ENCODE measurements around the gene CCDC74A.
"Not testable (repeated sequence)": the region's sequence is repeated elsewhere in the genome, so short reads cannot be mapped to it uniquely, and the experiment has no call there.

The CCDC74A gene

DNA sequence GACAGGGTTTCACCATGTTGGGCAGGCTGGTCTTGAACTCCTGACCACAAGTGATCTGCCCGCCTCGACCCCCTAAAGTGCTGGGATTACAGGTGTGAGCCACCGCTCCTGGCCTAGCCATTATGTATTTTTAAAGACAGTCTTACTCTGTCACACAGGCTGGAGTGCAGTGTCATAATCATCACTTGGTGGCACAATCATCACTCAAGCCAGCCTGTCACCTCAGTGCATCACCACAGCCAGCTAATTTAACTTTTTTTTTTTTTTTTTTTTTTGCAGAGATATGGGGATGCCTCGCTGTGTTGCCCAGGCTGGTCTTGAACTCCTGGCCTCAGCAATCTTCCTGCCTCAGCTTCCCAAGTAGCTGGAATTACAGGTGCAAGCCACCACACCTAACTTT is 24.1 kb upstream of the CCDC74A start:
- DNase-seq: not testable (repeated sequence)

DNA sequence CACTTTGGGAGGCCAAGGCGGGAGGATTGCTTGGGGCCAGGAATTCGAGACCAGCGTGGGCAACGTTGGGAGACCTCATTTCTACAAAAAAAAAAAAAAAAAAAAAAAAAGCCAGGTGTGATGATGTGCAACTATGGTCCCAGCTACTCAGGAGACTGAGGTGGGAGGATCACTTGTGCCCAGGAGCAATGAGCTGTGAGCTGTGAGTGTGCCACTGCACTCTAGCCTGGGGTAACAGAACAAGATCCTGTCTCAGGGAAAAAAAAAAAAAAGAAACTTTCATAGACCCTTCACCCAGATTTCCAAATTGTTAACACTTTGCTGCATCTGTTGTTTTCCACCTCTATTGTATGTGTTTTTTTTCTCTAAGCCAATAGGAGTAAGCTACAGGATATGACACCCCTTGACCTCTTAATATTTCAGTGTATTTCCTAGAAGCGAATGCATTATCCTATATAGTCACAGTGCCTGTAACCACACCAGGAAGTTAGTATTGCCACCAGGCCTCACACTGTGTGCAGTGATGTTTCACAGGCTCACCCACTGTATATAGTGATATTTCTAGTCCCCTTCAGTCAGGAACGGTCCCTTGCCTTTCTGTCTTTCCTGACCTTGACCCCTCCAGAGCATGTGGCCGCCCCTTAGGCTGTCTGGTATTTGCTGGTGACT is 23.5 kb upstream of the CCDC74A start:
- not testable (repeated sequence) for DNase-seq

DNA sequence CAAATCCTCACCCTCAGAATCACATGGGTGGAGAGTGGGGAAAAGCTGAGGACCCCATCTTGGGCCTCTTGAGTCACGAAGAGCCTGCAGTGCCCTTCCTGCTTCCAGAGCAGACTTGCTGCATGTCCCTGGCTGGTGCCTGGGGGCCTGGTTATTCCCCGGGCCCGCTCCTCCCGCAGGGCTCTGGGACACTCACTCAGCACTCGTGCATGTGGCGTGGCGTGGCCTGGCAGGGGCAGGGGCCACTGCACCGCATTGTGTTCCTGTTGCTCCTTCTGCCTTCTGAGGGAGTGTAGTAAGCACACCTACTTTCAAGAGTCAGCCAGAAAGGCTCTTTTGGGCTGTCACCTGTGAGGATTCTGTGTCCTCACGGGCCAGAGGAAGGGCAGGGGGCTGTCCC is 18.1 kb upstream of the CCDC74A start:
- no peak for DNase-seq

DNA sequence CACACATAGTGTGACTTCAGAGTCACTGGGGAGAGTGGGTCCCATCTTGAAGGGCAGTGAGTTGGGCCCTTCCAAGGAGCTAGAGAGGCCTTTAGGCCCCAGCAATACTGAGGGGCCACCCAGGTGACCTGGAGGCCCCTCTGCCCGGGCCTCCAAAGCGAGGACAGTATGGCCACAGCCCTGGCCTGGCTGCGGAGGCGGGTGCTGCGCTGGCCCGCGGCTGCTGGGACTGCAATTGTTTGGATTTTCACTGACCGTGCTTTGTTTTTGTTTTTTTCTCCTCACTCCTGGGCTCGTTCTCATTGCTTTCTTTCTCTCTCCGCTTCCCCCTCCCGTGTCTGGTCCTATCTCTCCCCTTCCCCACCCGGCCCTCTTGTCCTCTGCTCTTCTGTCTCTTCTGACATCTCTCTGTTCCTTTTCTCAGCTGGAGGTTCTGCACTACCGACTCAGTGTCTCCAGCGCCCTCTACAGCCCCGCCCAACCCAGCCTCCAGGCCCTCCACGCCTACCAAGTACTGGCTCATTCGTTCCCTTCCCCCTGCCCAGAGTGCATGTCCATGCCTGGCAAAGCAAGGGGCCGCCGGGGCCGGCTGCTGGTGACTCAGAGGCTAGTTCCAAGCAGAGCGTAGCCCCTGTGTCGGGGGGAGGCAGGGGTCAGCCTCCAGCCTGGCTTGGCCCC is 16.3 kb upstream of the CCDC74A start:
- not testable (repeated sequence) for DNase-seq

DNA sequence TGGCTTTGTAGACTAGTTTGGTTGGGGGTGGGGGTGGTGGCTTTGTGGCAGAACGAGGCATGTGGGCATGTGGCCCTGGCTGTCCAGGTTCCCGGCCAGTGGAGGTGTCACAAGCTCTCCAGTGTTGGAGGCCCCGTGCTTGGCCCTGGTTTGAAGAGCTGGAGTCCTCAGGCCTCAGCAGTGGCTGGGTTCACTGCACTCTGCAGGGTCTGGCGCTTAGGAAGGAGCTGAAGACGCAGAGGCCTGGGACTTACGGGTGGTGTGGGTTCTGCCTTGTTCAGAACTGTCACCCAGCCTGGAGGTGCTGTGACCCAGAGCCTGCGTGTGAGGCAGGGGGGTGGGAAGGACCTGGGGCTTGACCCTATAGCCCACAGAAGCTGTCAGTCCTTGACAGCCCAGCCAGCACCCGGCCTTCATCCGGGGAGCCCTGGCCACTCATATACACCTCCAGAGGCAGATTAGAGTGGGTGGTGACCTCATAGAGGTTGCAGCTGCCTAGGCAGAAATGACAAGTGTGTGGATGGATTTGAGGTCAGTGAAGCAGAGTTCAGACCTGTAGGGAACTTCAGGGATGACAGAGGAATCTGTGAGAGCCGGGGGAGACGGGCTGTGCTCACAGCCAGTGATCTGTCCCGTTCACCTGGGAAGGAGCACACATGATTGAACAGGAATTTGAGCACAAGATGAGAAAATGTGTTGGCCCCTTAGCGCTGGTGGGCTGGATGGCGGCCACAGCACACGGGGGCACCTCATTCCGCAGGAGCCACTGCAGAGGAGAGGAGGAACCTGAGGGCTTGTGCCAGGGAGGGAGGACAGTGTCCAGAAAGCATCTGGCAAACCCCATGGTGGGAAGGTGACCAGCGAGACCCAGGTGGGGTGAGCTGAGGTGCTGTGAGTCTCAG is 15.5 kb upstream of the CCDC74A start:
- DNase-seq: not testable (repeated sequence)

DNA sequence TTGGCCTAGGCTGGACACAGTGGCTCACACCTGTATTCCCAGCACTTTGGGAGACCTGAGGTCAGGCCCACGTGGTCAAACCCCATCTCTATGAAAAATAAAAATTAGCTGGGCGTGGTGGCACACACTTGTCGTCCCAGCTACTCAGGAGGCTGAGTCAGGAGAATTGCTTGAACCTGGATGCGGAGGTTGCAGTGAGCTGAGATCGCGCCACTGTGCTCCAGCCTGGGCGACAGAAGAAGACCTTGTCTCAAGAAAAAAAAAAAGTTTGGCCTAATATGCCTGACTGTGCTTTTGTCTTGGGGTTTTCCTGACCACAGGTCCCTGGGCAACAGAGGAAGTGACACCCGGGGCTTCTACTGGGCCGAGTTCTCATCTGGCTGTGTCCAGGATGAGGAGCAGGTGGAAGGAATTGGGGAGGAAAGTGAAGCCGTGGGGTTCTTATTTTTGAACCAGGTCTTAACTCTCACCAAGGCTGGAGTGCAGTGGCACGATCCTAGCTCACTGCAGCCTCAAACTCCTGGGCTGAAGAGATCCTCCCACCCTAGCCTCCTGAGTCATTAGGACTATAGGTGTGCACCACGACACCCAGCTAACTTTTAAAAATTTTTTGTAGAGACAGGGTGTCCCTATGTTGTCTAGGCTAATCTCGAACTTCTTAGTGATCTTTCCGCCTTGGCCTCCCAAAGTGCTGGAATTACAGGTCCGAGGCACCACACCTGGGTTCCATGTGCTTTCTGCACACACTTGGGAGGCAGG is 13.1 kb upstream of the CCDC74A start:
- DNase-seq: not testable (repeated sequence)

DNA sequence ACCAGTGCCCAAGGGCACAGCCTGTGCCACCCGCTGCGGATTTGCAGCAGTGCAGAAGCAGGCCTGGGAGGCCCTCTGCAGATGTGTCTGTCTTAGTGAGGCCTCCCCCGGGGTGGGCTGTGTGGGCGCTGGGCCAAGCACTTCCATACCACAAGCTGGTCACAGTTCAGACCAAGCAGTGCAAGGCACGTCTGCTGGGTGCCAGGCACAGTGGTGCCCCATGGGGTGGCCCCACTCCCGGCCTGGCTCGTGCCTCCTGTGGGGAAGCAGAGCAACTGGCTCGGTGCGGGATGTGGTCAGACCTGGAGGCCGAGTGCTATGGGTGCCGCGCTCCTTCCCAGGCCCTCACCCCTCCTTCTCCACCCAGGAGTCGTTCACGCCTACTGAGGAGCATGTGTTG is 12.5 kb upstream of the CCDC74A start:
- not testable (repeated sequence) for DNase-seq

DNA sequence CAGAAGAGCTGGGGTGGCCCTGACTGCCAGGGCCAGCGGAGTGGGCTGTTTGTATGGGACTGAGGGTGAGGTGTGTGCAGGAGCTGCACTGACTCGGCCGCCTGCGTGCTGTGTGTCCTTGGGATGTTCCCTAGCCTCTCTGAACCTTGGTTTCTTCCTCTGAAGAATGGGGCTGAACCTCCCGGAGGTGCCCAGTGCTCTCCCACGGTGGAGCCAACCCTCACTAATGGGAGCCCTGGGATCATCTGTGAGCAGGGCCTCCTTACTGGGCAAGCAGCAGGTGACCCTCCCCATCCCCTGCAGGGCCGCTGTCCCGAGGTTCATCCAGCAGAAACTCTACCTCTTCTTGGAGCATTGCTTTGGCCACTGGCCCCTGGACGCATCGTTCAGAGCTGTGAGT is 11.7 kb upstream of the CCDC74A start:
- no peak for DNase-seq

DNA sequence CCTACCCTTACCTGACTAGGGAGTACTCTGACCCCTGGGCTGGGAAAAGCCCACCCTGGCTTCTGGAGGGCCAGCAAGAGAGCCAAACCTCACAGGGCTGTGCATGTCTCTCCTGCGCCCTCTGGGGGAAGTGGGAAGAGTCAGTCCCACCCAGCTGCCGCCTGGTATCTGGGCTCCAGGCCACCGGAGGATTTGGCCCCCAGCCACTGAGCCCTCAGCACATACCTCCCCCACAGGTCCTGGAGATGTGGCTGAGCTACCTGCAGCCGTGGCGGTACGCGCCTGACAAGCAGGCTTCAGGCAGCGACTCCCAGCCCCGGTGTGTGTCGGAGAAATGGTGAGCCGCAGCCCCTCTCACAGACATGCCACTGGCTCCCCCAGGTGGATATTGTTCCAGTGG is 11.1 kb upstream of the CCDC74A start:
- not testable (repeated sequence) for DNase-seq

DNA sequence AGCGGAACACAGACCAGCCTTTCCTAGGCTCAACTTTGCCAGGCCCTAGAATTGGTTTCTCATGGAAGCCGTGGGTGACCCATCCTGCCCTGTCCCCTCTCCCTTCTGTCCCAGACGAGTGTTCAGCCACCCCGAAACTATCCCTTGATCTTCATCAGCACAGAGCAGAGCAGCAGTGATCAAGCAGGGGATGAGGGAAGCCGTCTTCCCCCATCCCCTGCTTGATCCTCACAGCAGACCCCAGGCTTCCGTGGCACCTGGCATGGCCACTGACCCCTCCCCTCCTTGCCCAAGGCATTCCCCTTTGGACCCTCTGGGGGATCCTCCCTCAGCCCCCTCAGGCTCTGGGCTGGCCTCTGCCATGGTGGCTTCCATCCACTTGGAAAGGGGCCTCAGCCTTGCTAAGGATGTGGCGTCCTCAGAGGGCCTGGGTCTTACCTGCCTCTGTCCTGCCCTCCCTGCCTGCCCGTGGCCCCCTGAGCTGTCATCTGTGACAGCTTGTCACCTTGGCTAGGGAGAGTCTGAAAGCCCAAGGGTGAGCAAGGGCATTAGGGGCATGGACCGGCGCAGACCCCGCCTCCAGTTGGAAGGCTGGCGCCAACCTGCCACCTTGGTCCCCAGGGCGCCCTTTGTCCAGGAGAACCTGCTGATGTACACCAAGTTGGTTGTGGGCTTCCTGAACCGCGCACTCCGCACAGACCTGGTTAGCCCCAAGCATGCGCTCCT is 10.4 kb upstream of the CCDC74A start:
- no peak for DNase-seq

DNA sequence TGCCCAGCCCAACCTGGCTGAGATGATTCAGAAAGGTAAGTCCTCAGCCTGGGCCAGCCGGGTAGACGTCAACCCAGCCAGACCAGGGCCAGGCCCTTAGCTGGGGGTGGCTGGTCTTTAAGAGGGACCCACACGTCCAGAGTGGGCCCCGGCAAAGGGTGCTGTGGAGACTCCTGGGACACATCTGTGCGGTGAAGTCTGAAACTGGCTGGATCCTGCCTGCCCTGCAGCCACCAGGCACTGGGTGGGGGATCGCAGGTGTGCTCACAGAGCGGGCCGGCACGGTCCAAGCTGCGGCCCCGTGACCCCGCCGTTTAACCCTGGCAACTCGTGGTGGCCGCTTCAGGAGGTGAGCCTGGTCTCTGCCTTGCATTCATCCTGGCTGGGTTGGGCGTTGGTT is 9.8 kb upstream of the CCDC74A start:
- not testable (repeated sequence) for DNase-seq

DNA sequence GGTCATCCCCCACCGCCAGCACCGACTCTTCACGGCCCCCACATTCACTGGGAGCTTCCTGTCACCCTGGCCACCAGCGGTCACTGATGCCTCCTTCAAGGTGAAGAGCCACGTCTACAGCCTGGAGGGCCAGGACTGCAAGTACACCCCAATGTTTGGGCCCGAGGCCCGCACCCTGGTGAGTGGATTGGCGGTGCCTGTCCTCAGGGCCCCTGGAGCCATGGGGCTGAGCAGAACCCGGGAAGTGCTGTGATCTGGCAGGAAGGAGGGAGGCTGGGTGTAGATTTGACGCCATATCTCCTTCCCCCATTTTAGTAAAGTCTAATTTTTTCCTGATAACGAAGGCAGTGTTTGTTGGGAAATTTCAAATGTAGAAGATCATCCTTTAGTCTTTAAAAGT is 9.2 kb upstream of the CCDC74A start:
- not testable (repeated sequence) for DNase-seq

DNA sequence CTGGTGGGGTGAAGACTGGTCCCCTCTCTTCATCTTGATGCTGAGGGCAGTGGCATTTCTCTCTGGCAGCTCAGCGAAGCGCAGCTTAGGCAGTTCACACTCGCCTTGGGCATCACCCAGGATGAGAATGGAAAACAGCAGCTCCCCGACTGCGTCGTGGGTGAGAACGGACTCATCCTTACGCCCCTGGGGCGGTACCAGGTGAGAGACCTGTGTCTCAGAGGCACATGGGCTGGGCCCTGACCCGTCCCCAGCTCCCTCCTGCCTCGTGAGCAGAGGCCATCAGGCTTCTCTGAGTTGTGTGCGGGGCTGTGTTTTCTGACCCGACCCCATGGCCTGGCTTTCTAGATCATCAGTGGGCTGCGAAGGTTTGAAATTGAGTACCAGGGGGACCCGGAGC is 8.2 kb upstream of the CCDC74A start:
- no peak for DNase-seq

DNA sequence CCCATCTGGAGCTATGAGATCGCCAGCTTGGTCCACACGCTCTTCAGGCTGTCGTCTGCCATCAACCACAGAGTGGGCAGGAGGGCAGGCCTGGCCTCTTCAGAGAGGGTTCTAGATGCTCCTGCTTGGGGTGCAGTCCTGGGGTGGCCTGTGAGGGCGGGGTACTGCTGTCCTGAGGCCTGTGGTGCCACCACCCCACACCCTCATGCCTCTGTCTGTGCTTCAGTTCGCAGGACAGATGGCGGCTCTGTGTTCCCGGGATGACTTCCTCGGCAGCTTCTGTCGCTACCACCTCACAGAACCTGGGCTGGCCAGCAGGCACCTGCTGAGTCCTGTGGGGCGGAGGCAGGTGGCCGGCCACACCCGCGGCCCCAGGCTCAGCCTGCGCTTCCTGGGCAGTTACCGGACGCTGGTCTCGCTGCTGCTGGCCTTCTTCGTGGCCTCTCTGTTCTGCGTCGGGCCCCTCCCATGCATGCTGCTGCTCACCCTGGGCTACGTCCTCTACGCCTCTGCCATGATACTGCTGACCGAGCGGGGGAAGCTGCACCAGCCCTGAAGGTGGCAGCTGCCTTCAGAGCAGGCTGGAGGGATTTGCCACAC is 7.7 kb upstream of the CCDC74A start:
- not testable (repeated sequence) for DNase-seq

DNA sequence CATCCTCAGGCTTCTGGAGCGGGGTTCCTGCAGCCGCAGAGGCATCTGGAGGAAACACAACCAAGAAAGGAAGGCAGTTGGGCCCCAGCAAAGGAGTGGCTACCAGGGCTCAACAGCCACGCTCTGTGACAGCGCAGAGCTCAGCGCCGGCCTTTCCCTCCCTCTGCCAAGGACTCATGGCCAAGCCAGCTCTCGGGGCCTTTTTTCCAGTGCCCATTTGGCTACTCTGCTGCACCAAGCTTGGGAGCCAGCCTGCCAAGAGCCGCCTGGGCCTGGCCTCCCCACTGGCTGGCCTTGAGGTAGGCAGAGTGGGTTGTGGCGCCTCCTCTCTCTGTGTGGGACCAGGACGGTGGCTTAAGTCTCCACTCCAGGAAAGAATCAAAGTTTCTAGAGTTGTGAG is 7.2 kb upstream of the CCDC74A start:
- no peak for DNase-seq

DNA sequence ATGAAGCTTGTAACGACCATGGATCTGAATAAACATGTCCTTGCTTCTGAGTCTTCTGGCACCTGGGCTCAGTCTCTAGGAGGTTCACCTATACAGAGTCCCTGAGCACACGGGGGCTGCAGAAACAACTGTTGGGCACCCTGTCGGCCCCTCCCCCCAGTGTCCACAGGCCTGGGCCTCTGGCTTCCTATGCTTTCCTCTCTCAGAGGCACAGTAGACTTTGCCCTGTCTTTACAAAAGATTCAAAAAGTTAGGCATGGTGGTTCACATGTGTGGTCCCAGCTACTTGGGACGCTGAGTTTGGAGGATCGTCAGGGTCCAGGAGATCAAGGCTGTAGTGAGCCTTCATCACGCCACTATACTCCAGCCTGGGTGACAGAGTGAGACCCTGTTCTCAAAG is 6.2 kb upstream of the CCDC74A start:
- DNase-seq: not testable (repeated sequence)

DNA sequence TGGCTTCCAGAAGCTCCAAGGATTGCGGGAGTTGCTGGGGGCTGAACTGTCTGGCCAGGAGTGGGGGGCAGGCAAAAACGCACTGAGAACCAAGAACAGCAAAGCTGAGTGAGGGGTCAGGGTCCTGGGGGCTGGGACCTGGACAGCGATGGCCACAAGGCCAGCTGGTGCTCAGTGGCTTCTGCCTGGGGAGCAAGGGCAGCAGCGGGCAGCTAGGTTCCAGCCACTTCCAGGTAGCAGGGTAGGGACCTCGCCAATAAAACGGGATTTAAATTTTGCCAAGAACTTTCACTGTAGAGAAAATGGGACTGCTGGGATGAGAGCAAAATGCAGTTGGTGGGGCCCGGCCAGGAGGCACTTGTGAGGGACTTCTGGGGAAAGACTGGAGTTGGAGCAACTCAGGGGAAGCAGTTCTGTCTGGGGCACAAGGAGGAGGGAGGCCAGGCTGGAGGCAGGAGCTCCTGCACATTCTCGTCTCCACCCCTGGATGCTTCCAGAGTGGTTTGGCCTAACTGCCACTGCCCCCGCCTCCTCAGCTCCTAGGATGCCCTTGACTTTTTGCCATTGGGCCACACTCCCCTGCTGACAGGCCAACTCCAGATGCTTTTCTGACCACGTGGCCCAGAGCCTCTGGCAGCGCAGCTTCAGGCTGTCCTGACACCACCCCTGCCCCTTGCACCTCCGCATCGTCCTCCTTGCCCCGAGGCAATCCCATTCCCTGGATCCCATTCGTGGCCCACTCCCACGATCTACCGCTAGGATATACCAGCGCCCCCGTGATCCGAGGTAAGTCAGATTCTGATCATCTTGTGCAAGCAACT is 5.5 kb upstream of the CCDC74A start:
- DNase-seq: no peak

DNA sequence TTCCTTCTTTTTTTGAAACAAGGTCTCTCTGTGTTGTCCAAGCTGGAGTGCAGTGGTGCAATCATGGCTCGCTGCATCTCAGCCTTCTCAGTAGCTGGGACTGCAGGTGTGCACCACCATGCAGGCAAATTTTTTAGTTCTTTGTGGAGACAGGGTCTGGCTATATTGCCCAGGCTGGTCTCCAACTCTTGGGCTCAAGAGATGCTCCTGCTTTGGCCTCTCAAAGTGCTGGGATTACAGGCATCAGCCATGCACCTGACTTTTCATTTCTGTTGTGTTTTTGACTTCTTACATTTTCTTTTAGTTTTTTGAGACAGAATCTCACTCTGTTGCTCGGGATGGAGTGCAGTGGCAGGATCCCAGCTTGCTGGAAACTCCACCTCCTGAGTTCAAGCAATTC is 2.4 kb upstream of the CCDC74A start:
- not testable (repeated sequence) for DNase-seq

DNA sequence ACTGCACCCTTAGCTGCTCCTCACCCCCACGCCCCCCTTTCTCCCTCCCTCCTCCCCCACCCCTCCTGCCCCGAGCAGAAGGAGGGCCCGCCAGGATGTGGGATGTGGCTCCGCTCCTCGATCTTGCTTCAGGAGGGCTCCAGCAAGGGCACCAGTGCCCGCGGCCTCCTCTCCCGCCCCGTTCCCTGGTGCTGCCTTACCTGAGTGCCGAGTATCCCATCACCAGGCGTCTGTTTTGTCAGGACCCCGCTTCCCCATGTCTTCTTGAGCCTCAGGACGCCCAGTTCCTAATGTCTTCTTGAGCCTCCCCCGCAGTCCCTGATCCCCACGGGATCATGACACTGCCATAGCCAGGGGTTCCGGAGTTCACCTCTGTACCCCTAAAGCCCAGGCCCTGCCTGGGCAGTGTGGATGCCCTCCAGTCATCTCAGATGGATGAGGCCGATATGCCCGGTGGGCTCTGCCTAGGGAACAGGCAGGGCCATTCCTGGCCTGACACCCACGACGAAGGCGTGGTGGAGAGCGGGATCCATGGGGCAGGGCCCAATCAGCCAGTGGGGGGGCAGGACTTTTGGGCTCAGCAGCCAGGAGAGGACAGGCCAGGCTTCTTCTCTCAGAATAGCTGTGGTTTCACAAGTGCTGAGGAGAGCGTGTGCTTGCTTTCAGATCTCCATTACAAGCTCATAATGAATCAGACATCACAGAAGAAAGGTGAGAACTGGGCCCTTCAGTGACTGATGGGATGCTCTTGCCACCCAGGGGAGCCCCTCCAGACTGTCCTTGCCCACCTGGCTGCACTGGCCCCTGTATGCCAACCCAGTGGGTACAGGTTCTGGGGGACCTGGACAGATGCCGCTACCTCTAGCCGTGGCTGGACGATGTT is 1.5 kb downstream of the CCDC74A start:
- not testable (repeated sequence) for DNase-seq
